Tibial artery (tissue), 4 donors: ENCODE measurements around the gene RAD23A.

ENCODE experiments used
- DNase-seq, 2 donors: peaks; one replicate each; pipeline ENCODE4 v3.0.0-alpha.2; 2019
- H3K27ac ChIP-seq, 2 donors: fragments of 200-600 bp; sonication (generic) in 1 of 2; 1 replicate in 1 of 2; 2 replicates in 1 of 2; pipeline ENCODE4 v1.5.1; 2018 to 2019; ENCODE audit warnings: mild to moderate bottlenecking in 1 of 2
- H3K27me3 ChIP-seq, 2 donors: fragments of 200-600 bp; sonication (generic) in 1 of 2; one replicate each; pipeline versions ENCODE4 v1.5.1 to v1.6.0; 2016 to 2019
- H3K36me3 ChIP-seq, 3 donors: fragments of 200-600 bp; sonication (generic) in 2 of 3; one replicate each; pipeline ENCODE4 v1.5.1; 2016 to 2019; ENCODE audit warnings: mild to moderate bottlenecking in 2 of 3
- H3K4me1 ChIP-seq, 4 donors: fragments of 200-600 bp; sonication (generic) in 2 of 4; 1 replicate in 3 of 4; 2 replicates in 1 of 4; pipeline ENCODE4 v1.5.1; 2016 to 2019
- H3K4me3 ChIP-seq, 2 donors: fragments of 200-600 bp; sonication (generic) in 1 of 2; 1 replicate in 1 of 2; 2 replicates in 1 of 2; pipeline ENCODE4 v1.5.1; 2018 to 2019; ENCODE audit warnings: mild to moderate bottlenecking in 2 of 2
- H3K9me3 ChIP-seq, 3 donors: fragments of 200-600 bp; sonication (generic) in 1 of 3; one replicate each; pipeline ENCODE4 v1.5.1; 2016 to 2019
- CTCF ChIP-seq, 2 experiments: fragments of 200-600 bp in 1 of 2; fragments of 450-650 bp in 1 of 2; IDR thresholded peaks; one replicate each; pipeline ENCODE4 v1.5.1; 2017 to 2019; ENCODE audit warnings: antibody characterized with exemption in 2 of 2, mild to moderate bottlenecking in 1 of 2, moderate library complexity in 1 of 2
- intact Hi-C: fragments of 100-400 bp; cut with DNase I; formaldehyde crosslinking; loops from one replicate; pipeline ENCODE4 v1.15.0; 2023; ENCODE audit warnings: low total_unique reads

The RAD23A gene

GRCh38 chr19:12983542-12984142 lies 38.0 kb downstream of the RAD23A start:
- Histone ChIP-seq H3K36me3 (no peaks in the 10 kb centered on the region), H3K27me3 (no peaks in the 10 kb centered on the region), H3K27ac (peak overlapping the region; percentile 36 to 50), H3K4me1 (peaks cover 0 to 30% (median 13%) of the 10 kb centered on the region in 4 donors), H3K4me3 (peak overlapping the region; percentile 33 to 43), H3K9me3 (no peaks in the 10 kb centered on the region)
- peak; percentile 93 to 99 for TF ChIP-seq CTCF (IDR thresholded peaks at IDR 0.05)
- peak; percentile 64 to 89 for DNase-seq
- intact Hi-C loops: loop anchor here (2.0 kb wide), 1 partner anchor 109 kb away; no protein-coding TSS in a partner anchor

- H3K4me1 ChIP-seq: peaks cover 0 to 30% (median 13%) of the 10 kb centered on the region in 4 donors
- TF ChIP-seq CTCF (IDR thresholded peaks at IDR 0.05): no peak
- intact Hi-C loops: no loop called here
- H3K4me3 ChIP-seq: no peak overlapping the region
- H3K36me3 ChIP-seq: no peaks in the 10 kb centered on the region
- no peak for DNase-seq
- H3K9me3 ChIP-seq: no peaks in the 10 kb centered on the region
- H3K27me3 ChIP-seq: no peaks in the 10 kb centered on the region
- H3K27ac ChIP-seq: peak overlapping the region in 1 of 2 donors; percentile 29
Measured at GRCh38 chr19:12984143-12984627, 38.5 kb downstream of the RAD23A start.

GRCh38 chr19:12984683-12985048 lies 39.0 kb downstream of the RAD23A start:
- DNase-seq: no peak
- no peak for TF ChIP-seq CTCF (IDR thresholded peaks at IDR 0.05)
- intact Hi-C loops: loop anchor here (5.0 kb wide), 1 partner anchor 43 kb away; no protein-coding TSS in a partner anchor
- Histone ChIP-seq H3K4me3 (no peak overlapping the region), H3K9me3 (no peaks in the 10 kb centered on the region), H3K27me3 (no peaks in the 10 kb centered on the region), H3K36me3 (no peaks in the 10 kb centered on the region), H3K4me1 (peaks cover 0 to 30% (median 13%) of the 10 kb centered on the region in 4 donors), H3K27ac (peak overlapping the region in 1 of 2 donors; percentile 29)

- intact Hi-C loops: loop anchor here (5.0 kb wide), 1 partner anchor 42 kb away; no protein-coding TSS in a partner anchor
- H3K4me1 ChIP-seq: peaks cover 0 to 30% (median 13%) of the 10 kb centered on the region in 4 donors
- H3K27me3 ChIP-seq: no peaks in the 10 kb centered on the region
- peak; percentile 72 to 86 for DNase-seq
- H3K4me3 ChIP-seq: no peak overlapping the region
- peak overlapping the region in 1 of 2 donors; percentile 29 for H3K27ac ChIP-seq
- H3K36me3 ChIP-seq: no peaks in the 10 kb centered on the region
- H3K9me3 ChIP-seq: no peaks in the 10 kb centered on the region
- no peak for TF ChIP-seq CTCF (IDR thresholded peaks at IDR 0.05)
Measured at GRCh38 chr19:12985049-12985776, 39.6 kb downstream of the RAD23A start.

- Histone ChIP-seq H3K27ac (no peak overlapping the region), H3K4me1 (peaks cover 0 to 30% (median 13%) of the 10 kb centered on the region in 4 donors), H3K27me3 (no peaks in the 10 kb centered on the region), H3K4me3 (no peak overlapping the region), H3K36me3 (no peaks in the 10 kb centered on the region), H3K9me3 (no peaks in the 10 kb centered on the region)
- TF ChIP-seq CTCF (IDR thresholded peaks at IDR 0.05): no peak
- DNase-seq: no peak
- intact Hi-C loops: loop anchor here (5.0 kb wide), 1 partner anchor 41 kb away; no protein-coding TSS in a partner anchor
Measured at GRCh38 chr19:12986726-12987125, 41.1 kb downstream of the RAD23A start.
